H9 (cell line): ENCODE data around the gene ADAMTS17. TPM values are rescaled to one million over a fixed set of nuclear protein-coding genes. Genes with fewer than 3 reads are reported as not detected.

ENCODE experiments used
- DNase-seq: peaks from one replicate; pipeline ENCODE4 v3.0.0-alpha.2; 2017
- H2AFZ ChIP-seq: one replicate; pipeline ENCODE4 v1.6.1; 2013; ENCODE audit warnings: mild to moderate bottlenecking, low read length, control low read depth, moderate library complexity
- H2AK5ac ChIP-seq: 2 replicates; pipeline ENCODE4 v1.6.1; 2013; ENCODE audit warnings: low read length, control low read depth, mixed read lengths; ENCODE audit not compliant: insufficient read length
- H2BK120ac ChIP-seq: one replicate; pipeline ENCODE4 v1.6.1; 2013; ENCODE audit warnings: low read depth, mild to moderate bottlenecking, low read length, control low read depth, inconsistent platforms; ENCODE audit not compliant: poor library complexity, severe bottlenecking
- H2BK12ac ChIP-seq: 2 replicates; pipeline ENCODE4 v1.6.1; 2013; ENCODE audit warnings: low read length, control low read depth, mixed read lengths, low read depth; ENCODE audit not compliant: insufficient read length
- H2BK15ac ChIP-seq: 2 replicates; pipeline ENCODE4 v1.6.1; 2013; ENCODE audit warnings: low read depth, low read length, control low read depth
- H2BK20ac ChIP-seq: one replicate; pipeline ENCODE4 v1.6.1; 2013; ENCODE audit warnings: low read depth, mild to moderate bottlenecking, low read length, control low read depth, inconsistent platforms; ENCODE audit not compliant: poor library complexity, severe bottlenecking
- H2BK5ac ChIP-seq: 2 replicates; pipeline ENCODE4 v1.6.1; 2013; ENCODE audit warnings: low read length, control low read depth, mixed read lengths; ENCODE audit not compliant: insufficient read length
- H3K14ac ChIP-seq: 2 replicates; pipeline ENCODE4 v1.6.1; 2013; ENCODE audit warnings: low read length, control low read depth; ENCODE audit not compliant: insufficient read depth
- H3K18ac ChIP-seq: 2 replicates; pipeline ENCODE4 v1.6.1; 2013; ENCODE audit warnings: low read depth, mild to moderate bottlenecking, mixed read lengths, low read length, control low read depth; ENCODE audit not compliant: insufficient read length
- H3K23ac ChIP-seq: 2 replicates; pipeline ENCODE4 v1.6.1; 2013; ENCODE audit warnings: low read length, control low read depth, mixed read lengths, low read depth; ENCODE audit not compliant: insufficient read length
- H3K23me2 ChIP-seq: 2 replicates; pipeline ENCODE4 v1.6.1; 2013; ENCODE audit warnings: low read depth, mild to moderate bottlenecking, mixed read lengths, low read length, control low read depth; ENCODE audit not compliant: insufficient read length, poor library complexity, severe bottlenecking
- H3K27ac ChIP-seq: 2 replicates; pipeline ENCODE4 v1.5.1; 2013; ENCODE audit warnings: low read length, control low read depth, mixed read lengths, low read depth; ENCODE audit not compliant: insufficient read length
- H3K27me3 ChIP-seq: 2 replicates; pipeline ENCODE4 v1.6.1; 2013; ENCODE audit warnings: low read length, control low read depth, inconsistent platforms; ENCODE audit not compliant: insufficient read depth
- H3K4ac ChIP-seq: 2 replicates; pipeline ENCODE4 v1.6.1; 2013; ENCODE audit warnings: low read depth, mild to moderate bottlenecking, control low read depth, inconsistent platforms, low read length, moderate library complexity
- H3K4me1 ChIP-seq: 2 replicates; pipeline ENCODE4 v1.6.1; 2013; ENCODE audit warnings: low read length, control low read depth, inconsistent platforms; ENCODE audit not compliant: insufficient read depth
- H3K4me2 ChIP-seq: 2 replicates; pipeline ENCODE4 v1.6.1; 2013; ENCODE audit warnings: low read length, control low read depth, mixed read lengths; ENCODE audit not compliant: insufficient read length, insufficient read depth
- H3K56ac ChIP-seq: 2 replicates; pipeline ENCODE4 v1.6.1; 2013; ENCODE audit warnings: low read depth, mild to moderate bottlenecking, mixed read lengths, low read length, control low read depth; ENCODE audit not compliant: insufficient read length
- H3K79me1 ChIP-seq: 2 replicates; pipeline ENCODE4 v1.6.1; 2013; ENCODE audit warnings: low read depth, mild to moderate bottlenecking, moderate library complexity, low read length, control low read depth, inconsistent platforms; ENCODE audit not compliant: insufficient read depth, poor library complexity, severe bottlenecking
- H3K79me2 ChIP-seq: 2 replicates; pipeline ENCODE4 v1.6.1; 2013; ENCODE audit warnings: low read length, control low read depth, inconsistent platforms; ENCODE audit not compliant: insufficient read depth
- H3K9ac ChIP-seq: 2 replicates; pipeline ENCODE4 v1.6.1; 2013; ENCODE audit warnings: low read length, control low read depth, mixed read lengths; ENCODE audit not compliant: insufficient read length; ENCODE audit errors: extremely low read depth
- H3K9me3 ChIP-seq: one replicate; pipeline ENCODE4 v1.6.1; 2013; ENCODE audit warnings: low read depth, low read length, inconsistent platforms; ENCODE audit not compliant: control insufficient read depth
- H3T11ph ChIP-seq: one replicate; pipeline ENCODE4 v1.6.1; 2013; ENCODE audit warnings: mild to moderate bottlenecking, low read length, control low read depth, inconsistent platforms
- H4K20me1 ChIP-seq: one replicate; pipeline ENCODE4 v1.6.1; 2013; ENCODE audit not compliant: control insufficient read depth, insufficient read length, insufficient read depth
- H4K5ac ChIP-seq: 2 replicates; pipeline ENCODE4 v1.6.1; 2013; ENCODE audit warnings: low read depth, mild to moderate bottlenecking, mixed read lengths, low read length, control low read depth; ENCODE audit not compliant: insufficient read length
- H4K8ac ChIP-seq: replicated peaks from 2 replicates; pipeline ENCODE4 v1.6.1; 2013; ENCODE audit warnings: low read length, control low read depth, mixed read lengths, low read depth; ENCODE audit not compliant: insufficient read length
- H4K91ac ChIP-seq: 2 replicates; pipeline ENCODE4 v1.6.1; 2013; ENCODE audit warnings: low read depth, mild to moderate bottlenecking, moderate library complexity, mixed read lengths, low read length, control low read depth; ENCODE audit not compliant: insufficient read length
- H3K27ac Mint-ChIP-seq, 3 experiments: 2 replicates in 2 of 3; 3 replicates in 1 of 3; pipeline ENCODE4 v1.8.0; 2020 to 2021; ENCODE audit warnings: mixed read lengths in 3 of 3, mild to moderate bottlenecking in 1 of 3, moderate library complexity in 1 of 3
- H3K27me3 Mint-ChIP-seq: 2 replicates; pipeline ENCODE4 v1.8.0; 2021; ENCODE audit warnings: low read depth, mild to moderate bottlenecking, moderate library complexity, mixed read lengths
- H3K36me3 Mint-ChIP-seq, 3 experiments: 2 replicates in 2 of 3; 3 replicates in 1 of 3; pipeline ENCODE4 v1.8.0; 2020 to 2021; ENCODE audit warnings: low read depth in 3 of 3, mixed read lengths in 3 of 3; ENCODE audit not compliant: insufficient read depth in 1 of 3
- H3K4me1 Mint-ChIP-seq, 2 experiments: 2 replicates each; pipeline ENCODE4 v1.8.0; 2020; ENCODE audit warnings: mixed read lengths in 2 of 2
- H3K4me3 Mint-ChIP-seq, 2 experiments: 2 replicates in 1 of 2; 3 replicates in 1 of 2; pipeline ENCODE4 v1.8.0; 2020 to 2021; ENCODE audit warnings: mild to moderate bottlenecking in 2 of 2, mixed read lengths in 2 of 2, moderate library complexity in 1 of 2
- H3K9me3 Mint-ChIP-seq, 2 experiments: 2 replicates in 1 of 2; 3 replicates in 1 of 2; pipeline ENCODE4 v1.8.0; 2020; ENCODE audit warnings: mild to moderate bottlenecking in 2 of 2, mixed read lengths in 2 of 2, moderate library complexity in 1 of 2
- WGBS: extraction: QIAGEN DNeasy Blood & Tissue Kit; methylation state at CpG from one replicate; pipeline ENCODE4 v1.1.7; 2013; ENCODE audit warnings: missing lambda C conversion rate, low lambda C conversion rate, mixed read lengths; ENCODE audit not compliant: insufficient read length; ENCODE audit errors: extremely low coverage; 5-methylcytosine and 5-hydroxymethylcytosine counted together
- total RNA-seq: library from RNA; stranded (reverse); gene quantifications from 2 replicates; pipeline ENCODE4 v1.2.1, GENCODE V29; 2021
- TF ChIP-seq, protein P1 (sequence below): fragments of 200-600 bp; sonication (generic); conservative IDR thresholded peaks from 3 replicates; pipeline ENCODE4 v1.8.0; 2021; ENCODE audit warnings: antibody characterized with exemption, mild to moderate bottlenecking

The ADAMTS17 gene
- total RNA-seq, 1 experiment from 2014 or later = 2.9 TPM

DNA sequence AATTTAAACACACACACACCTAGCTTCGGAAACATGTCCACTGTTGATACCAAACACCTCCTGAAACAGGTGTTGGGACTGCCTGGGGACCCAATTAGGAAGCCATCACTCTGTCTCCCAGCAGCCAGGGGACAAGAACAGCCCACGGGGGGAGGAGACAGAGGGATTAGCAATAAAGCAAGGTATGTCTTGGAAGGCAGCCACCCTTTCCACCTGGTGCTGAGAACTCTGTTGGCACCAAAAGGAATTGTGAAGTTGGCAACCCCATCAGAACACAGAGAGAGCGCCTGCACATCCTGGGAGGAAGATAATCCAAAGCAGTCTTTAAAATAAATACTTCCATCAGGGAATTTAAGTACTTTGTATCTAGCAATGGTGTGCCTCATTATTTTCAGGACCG is 111.0 kb downstream of the ADAMTS17 start:
- H4K91ac ChIP-seq = no peak overlapping the region
- H3K23me2 ChIP-seq = no peaks in the 10 kb centered on the region
- no peak overlapping the region for H3K4ac ChIP-seq
- no CpG with 5 or more reads among the region's 4 CpGs for WGBS
- no peaks in the 10 kb centered on the region for H3K9me3 ChIP-seq
- H3K18ac ChIP-seq = no peak overlapping the region
- H4K20me1 ChIP-seq = no peaks in the 10 kb centered on the region
- H3K79me2 ChIP-seq = no peaks in the 10 kb centered on the region
- TF ChIP-seq, protein P1, sequence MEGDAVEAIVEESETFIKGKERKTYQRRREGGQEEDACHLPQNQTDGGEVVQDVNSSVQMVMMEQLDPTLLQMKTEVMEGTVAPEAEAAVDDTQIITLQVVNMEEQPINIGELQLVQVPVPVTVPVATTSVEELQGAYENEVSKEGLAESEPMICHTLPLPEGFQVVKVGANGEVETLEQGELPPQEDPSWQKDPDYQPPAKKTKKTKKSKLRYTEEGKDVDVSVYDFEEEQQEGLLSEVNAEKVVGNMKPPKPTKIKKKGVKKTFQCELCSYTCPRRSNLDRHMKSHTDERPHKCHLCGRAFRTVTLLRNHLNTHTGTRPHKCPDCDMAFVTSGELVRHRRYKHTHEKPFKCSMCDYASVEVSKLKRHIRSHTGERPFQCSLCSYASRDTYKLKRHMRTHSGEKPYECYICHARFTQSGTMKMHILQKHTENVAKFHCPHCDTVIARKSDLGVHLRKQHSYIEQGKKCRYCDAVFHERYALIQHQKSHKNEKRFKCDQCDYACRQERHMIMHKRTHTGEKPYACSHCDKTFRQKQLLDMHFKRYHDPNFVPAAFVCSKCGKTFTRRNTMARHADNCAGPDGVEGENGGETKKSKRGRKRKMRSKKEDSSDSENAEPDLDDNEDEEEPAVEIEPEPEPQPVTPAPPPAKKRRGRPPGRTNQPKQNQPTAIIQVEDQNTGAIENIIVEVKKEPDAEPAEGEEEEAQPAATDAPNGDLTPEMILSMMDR = no peak
- no peak overlapping the region for H3K23ac ChIP-seq
- no peak overlapping the region for H4K5ac ChIP-seq
- no peaks in the 10 kb centered on the region for H3K4me1 Mint-ChIP-seq
- H2BK12ac ChIP-seq = no peak overlapping the region
- no peak overlapping the region for H4K8ac ChIP-seq
- H3K14ac ChIP-seq = no peak overlapping the region
- DNase-seq = no peak
- H3K27me3 Mint-ChIP-seq = no peaks in the 10 kb centered on the region
- no peak overlapping the region for H3K4me2 ChIP-seq
- H2BK5ac ChIP-seq = no peak overlapping the region
- no peak overlapping the region for H3K56ac ChIP-seq
- no peak overlapping the region for H3K27ac Mint-ChIP-seq
- H2BK20ac ChIP-seq = no peak overlapping the region
- no peak overlapping the region for H2BK120ac ChIP-seq
- H3K9me3 Mint-ChIP-seq = no peaks in the 10 kb centered on the region
- H3T11ph ChIP-seq = no peak overlapping the region
- no peak overlapping the region for H3K27ac ChIP-seq
- no peaks in the 10 kb centered on the region for H3K27me3 ChIP-seq
- no peak overlapping the region for H3K9ac ChIP-seq
- H3K79me1 ChIP-seq = no peaks in the 10 kb centered on the region
- H3K4me3 Mint-ChIP-seq = no peak overlapping the region
- H3K36me3 Mint-ChIP-seq = peaks cover 0 to 2% (median 0%) of the 10 kb centered on the region in 3 experiments; a peak in 1 of 7 replicates
- no peaks in the 10 kb centered on the region for H3K4me1 ChIP-seq
- no peak overlapping the region for H2AK5ac ChIP-seq
- H2AFZ ChIP-seq = no peak overlapping the region
- no peak overlapping the region for H2BK15ac ChIP-seq
